HEK293 (cell line): ENCODE results near the gene BIVM.

Source experiments
- CTCF ChIA-PET: fragments of 350-600 bp; formaldehyde crosslinking; extraction: SDS; loops from one replicate; lab custom pipeline; 2021; ENCODE audit warnings: antibody characterized with exemption; lab: Yijun Ruan, JAX
- POLR2A ChIA-PET: fragments of 300-600 bp; formaldehyde crosslinking; extraction: SDS; loops from one replicate; lab custom pipeline; 2020; ENCODE audit warnings: antibody characterized with exemption, inconsistent platforms; lab: Yijun Ruan, JAX
- H3K27ac ChIP-seq: fragments of 200-500 bp; sonication (Bioruptor generic); 2 replicates; pipeline ENCODE4 v1.5.1; 2014; ENCODE audit warnings: low read depth, low read length, control low read depth, inconsistent platforms; ENCODE audit errors: extremely low read depth
- H3K36me3 ChIP-seq, 2 experiments: fragments of 200-500 bp in 1 of 2; sonication (Bioruptor generic) in 1 of 2; 1 replicate in 1 of 2; 2 replicates in 1 of 2; pipeline ENCODE4 v1.5.1; 2014 to 2017; ENCODE audit warnings: inconsistent platforms in 2 of 2, low read length in 2 of 2; ENCODE audit not compliant: control insufficient read depth in 2 of 2, insufficient read depth in 1 of 2
- H3K4me1 ChIP-seq: fragments of 200-500 bp; sonication (Bioruptor generic); 2 replicates; pipeline ENCODE4 v1.5.1; 2014; ENCODE audit warnings: mild to moderate bottlenecking, low read length, inconsistent platforms; ENCODE audit not compliant: control insufficient read depth, insufficient read depth
- H3K4me3 ChIP-seq: 2 replicates; pipeline ENCODE4 v1.5.1; 2011; ENCODE audit warnings: low read depth, mild to moderate bottlenecking, control low read depth, low read length, moderate library complexity
- H3K9me3 ChIP-seq: fragments of 200-500 bp; sonication (Bioruptor generic); 2 replicates; pipeline ENCODE4 v1.5.1; 2014; ENCODE audit warnings: low read depth, low read length, inconsistent platforms; ENCODE audit not compliant: control insufficient read depth, insufficient read depth
- EGR2 ChIP-seq: fragments of 450-650 bp; formaldehyde crosslinking; IDR thresholded peaks from 2 replicates; pipeline ENCODE4 v1.5.1; 2016; ENCODE audit warnings: low read depth, missing biosample characterization, missing genetic modification characterization
- GLIS2 ChIP-seq: fragments of 450-650 bp; formaldehyde crosslinking; IDR thresholded peaks from 2 replicates; pipeline ENCODE4 v1.5.1; 2016; ENCODE audit warnings: missing biosample characterization, missing genetic modification characterization
- KLF10 ChIP-seq: fragments of 450-650 bp; IDR thresholded peaks from 2 replicates; pipeline ENCODE4 v1.5.1; 2018; ENCODE audit warnings: missing biosample characterization, mild to moderate bottlenecking, missing genetic modification characterization
- KLF7 ChIP-seq: fragments of 450-650 bp; formaldehyde crosslinking; IDR thresholded peaks from 2 replicates; pipeline ENCODE4 v1.5.1; 2016; ENCODE audit warnings: missing biosample characterization, missing genetic modification characterization, borderline replicate concordance
- MZF1 ChIP-seq: fragments of 450-650 bp; formaldehyde crosslinking; IDR thresholded peaks from 2 replicates; pipeline ENCODE4 v1.5.1; 2017; ENCODE audit warnings: missing biosample characterization, missing genetic modification characterization, borderline replicate concordance
- YY2 ChIP-seq: fragments of 450-650 bp; formaldehyde crosslinking; IDR thresholded peaks from 2 replicates; pipeline ENCODE4 v1.5.1; 2016; ENCODE audit warnings: missing biosample characterization, missing genetic modification characterization
- ZBTB8A ChIP-seq: fragments of 450-650 bp; formaldehyde crosslinking; IDR thresholded peaks from 2 replicates; pipeline ENCODE4 v1.5.1; 2016; ENCODE audit warnings: missing biosample characterization, missing genetic modification characterization
- ZNF174 ChIP-seq: fragments of 450-650 bp; formaldehyde crosslinking; IDR thresholded peaks from 2 replicates; pipeline ENCODE4 v1.5.0; 2017; ENCODE audit warnings: missing biosample characterization, mild to moderate bottlenecking, missing genetic modification characterization
- ZNF175 ChIP-seq: fragments of 450-650 bp; formaldehyde crosslinking; IDR thresholded peaks from 2 replicates; pipeline ENCODE4 v1.5.1; 2016; ENCODE audit warnings: missing biosample characterization, missing genetic modification characterization
- ZNF202 ChIP-seq: fragments of 450-650 bp; formaldehyde crosslinking; IDR thresholded peaks from 2 replicates; pipeline ENCODE4 v1.5.1; 2016; ENCODE audit warnings: missing biosample characterization, missing genetic modification characterization, borderline replicate concordance
- ZNF214 ChIP-seq: fragments of 450-650 bp; formaldehyde crosslinking; IDR thresholded peaks from 2 replicates; pipeline ENCODE4 v1.5.1; 2017; ENCODE audit warnings: missing biosample characterization, mild to moderate bottlenecking, missing genetic modification characterization, borderline replicate concordance
- ZNF324 ChIP-seq: fragments of 450-650 bp; formaldehyde crosslinking; IDR thresholded peaks from 2 replicates; pipeline ENCODE4 v1.5.1; 2016; ENCODE audit warnings: missing biosample characterization, missing genetic modification characterization
- ZNF341 ChIP-seq: fragments of 450-650 bp; formaldehyde crosslinking; IDR thresholded peaks from 2 replicates; pipeline ENCODE4; 2016; ENCODE audit warnings: low read depth, missing biosample characterization, missing genetic modification characterization
- ZNF416 ChIP-seq: fragments of 450-650 bp; formaldehyde crosslinking; IDR thresholded peaks from 2 replicates; pipeline ENCODE4 v1.5.1; 2016; ENCODE audit warnings: missing biosample characterization, missing genetic modification characterization
- ZNF610 ChIP-seq: fragments of 450-650 bp; formaldehyde crosslinking; IDR thresholded peaks from 2 replicates; pipeline ENCODE4 v1.5.1; 2016; ENCODE audit warnings: missing biosample characterization, missing genetic modification characterization, borderline replicate concordance
- ZNF623 ChIP-seq: fragments of 450-650 bp; formaldehyde crosslinking; IDR thresholded peaks from 2 replicates; pipeline ENCODE4 v1.5.1; 2016; ENCODE audit warnings: missing biosample characterization, missing genetic modification characterization
- TF ChIP-seq, protein P1 (sequence below): fragments of 450-650 bp; formaldehyde crosslinking; IDR thresholded peaks from 2 replicates; pipeline ENCODE4 v1.5.1; 2016; ENCODE audit warnings: missing biosample characterization, missing genetic modification characterization
- TF ChIP-seq, protein P2 (sequence below): fragments of 450-650 bp; formaldehyde crosslinking; IDR thresholded peaks from 2 replicates; pipeline ENCODE4 v1.5.1; 2017; ENCODE audit warnings: missing biosample characterization, missing genetic modification characterization
- TF ChIP-seq, protein P3 (sequence below): fragments of 450-650 bp; formaldehyde crosslinking; IDR thresholded peaks from 2 replicates; pipeline ENCODE4 v1.5.1; 2016; ENCODE audit warnings: missing biosample characterization, missing genetic modification characterization

BIVM gene

DNA sequence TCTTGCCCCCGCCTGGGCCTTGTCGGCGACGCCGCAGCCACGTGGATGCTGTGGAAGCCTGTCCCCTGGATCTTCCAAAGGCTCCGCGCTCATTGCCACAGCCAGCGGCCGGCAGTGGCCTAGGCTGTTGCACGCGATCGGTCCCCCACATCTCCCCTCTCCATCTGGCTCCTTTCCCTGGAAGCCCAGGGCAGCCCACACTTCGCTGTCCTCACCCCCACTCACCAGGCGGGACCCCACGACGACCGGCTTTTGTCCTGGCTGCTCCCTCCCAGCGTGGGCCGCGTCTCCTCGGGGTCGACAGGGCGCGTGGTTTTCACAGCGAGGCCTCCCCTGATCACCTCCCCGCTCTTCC lies 24.7 kb upstream of the BIVM start:
- H3K4me3 ChIP-seq: no peak overlapping the region; the same call in 1 of the 2 replicates

DNA sequence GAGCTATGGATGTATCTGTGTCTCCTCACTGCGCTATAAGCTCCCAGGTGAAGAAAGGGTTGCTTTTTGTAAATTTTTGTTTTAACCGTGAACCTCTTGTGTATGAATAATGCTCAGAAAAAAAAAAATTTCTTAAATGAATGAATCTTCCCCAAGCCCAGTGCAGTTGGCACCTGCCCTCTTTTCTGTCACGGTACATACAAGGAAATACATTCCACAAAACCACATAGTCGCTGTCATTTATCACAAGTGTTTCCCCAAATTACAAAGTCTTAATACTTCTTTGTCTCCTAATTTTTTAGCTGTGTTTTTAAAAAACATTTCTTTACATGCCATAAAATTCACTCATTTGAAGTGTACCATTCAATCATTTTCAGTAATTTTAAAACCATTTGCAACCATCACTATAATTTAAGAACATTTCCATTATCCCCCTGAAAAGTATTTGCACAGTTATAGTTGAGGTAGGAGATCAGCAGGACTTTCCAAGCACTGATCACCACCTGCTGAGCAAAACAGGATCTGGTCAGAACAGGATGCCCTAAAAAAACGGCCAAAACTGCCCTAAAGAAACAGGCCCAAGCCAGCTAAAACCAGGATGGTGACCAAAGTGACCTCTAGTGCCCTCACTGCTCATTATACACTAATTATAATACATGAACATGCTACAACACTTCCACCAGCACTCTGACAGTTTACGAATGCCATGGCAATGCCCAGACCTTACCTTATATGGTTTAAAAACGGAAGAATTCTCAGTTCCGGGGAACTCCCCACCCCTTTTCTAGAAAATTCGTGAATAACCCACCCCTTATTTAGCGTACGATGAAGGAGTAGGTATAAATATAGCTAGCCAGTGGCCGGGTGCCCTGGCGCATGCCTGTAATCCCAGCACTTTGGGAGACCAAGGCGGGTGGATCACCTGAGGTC lies 24.1 kb upstream of the BIVM start:
- TF ChIP-seq, protein P1, sequence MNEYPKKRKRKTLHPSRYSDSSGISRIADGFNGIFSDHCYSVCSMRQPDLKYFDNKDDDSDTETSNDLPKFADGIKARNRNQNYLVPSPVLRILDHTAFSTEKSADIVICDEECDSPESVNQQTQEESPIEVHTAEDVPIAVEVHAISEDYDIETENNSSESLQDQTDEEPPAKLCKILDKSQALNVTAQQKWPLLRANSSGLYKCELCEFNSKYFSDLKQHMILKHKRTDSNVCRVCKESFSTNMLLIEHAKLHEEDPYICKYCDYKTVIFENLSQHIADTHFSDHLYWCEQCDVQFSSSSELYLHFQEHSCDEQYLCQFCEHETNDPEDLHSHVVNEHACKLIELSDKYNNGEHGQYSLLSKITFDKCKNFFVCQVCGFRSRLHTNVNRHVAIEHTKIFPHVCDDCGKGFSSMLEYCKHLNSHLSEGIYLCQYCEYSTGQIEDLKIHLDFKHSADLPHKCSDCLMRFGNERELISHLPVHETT (tag by site-specific recombination): no peak
- TF ChIP-seq ZBTB8A (tag by site-specific recombination): no peak
- TF ChIP-seq, protein P2, sequence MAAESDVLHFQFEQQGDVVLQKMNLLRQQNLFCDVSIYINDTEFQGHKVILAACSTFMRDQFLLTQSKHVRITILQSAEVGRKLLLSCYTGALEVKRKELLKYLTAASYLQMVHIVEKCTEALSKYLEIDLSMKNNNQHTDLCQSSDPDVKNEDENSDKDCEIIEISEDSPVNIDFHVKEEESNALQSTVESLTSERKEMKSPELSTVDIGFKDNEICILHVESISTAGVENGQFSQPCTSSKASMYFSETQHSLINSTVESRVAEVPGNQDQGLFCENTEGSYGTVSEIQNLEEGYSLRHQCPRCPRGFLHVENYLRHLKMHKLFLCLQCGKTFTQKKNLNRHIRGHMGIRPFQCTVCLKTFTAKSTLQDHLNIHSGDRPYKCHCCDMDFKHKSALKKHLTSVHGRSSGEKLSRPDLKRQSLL (tag by site-specific recombination): no peak
- no peak for TF ChIP-seq KLF7 (tag by site-specific recombination)
- TF ChIP-seq ZNF623 (tag by site-specific recombination): no peak
- no peak for TF ChIP-seq EGR2 (tag by site-specific recombination)
- TF ChIP-seq ZNF416: no peak
- TF ChIP-seq ZNF214: no peak
- no peak for TF ChIP-seq KLF10 (tag by site-specific recombination)
- no peak for TF ChIP-seq ZNF174
- TF ChIP-seq ZNF610 (tag by site-specific recombination): no peak
- TF ChIP-seq YY2: no peak
- no peak for TF ChIP-seq ZNF324 (tag by site-specific recombination)
- TF ChIP-seq, protein P3, sequence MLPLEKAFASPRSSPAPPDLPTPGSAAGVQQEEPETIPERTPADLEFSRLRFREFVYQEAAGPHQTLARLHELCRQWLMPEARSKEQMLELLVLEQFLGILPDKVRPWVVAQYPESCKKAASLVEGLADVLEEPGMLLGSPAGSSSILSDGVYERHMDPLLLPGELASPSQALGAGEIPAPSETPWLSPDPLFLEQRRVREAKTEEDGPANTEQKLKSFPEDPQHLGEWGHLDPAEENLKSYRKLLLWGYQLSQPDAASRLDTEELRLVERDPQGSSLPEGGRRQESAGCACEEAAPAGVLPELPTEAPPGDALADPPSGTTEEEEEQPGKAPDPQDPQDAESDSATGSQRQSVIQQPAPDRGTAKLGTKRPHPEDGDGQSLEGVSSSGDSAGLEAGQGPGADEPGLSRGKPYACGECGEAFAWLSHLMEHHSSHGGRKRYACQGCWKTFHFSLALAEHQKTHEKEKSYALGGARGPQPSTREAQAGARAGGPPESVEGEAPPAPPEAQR: no peak
- no peak for TF ChIP-seq MZF1
- no peak for TF ChIP-seq GLIS2
- TF ChIP-seq, all 188 proteins: peak for 0
- Histone ChIP-seq H3K9me3 (no peaks in the 10 kb centered on the region), H3K4me3 (no peak overlapping the region), H3K4me1 (peaks cover 3% of the 10 kb centered on the region; the same call in 1 of the 2 replicates), H3K36me3 (no peaks in the 10 kb centered on the region), H3K27ac (no peak overlapping the region)
- CTCF ChIA-PET: interaction anchor here (1.2 kb wide), 1 partner anchor 25 kb away, joined by 3 read pairs; no protein-coding TSS in a partner anchor
- POLR2A ChIA-PET: interaction anchor here (2.0 to 2.1 kb wide), 2 partner anchors 71 to 178 kb away, joined by 12 to 19 read pairs; partner anchors contain the start of genes ERCC5 and TPP2

More for the DNA sequence above, 24.7 kb upstream of the BIVM start:
- POLR2A ChIA-PET: interaction anchor here (0.6 to 2.1 kb wide), 10 partner anchors 25 to 179 kb away, joined by 3 to 19 read pairs (median 4); partner anchors contain the start of genes BIVM, ERCC5, POGLUT2 and TPP2
- peaks cover 3% of the 10 kb centered on the region; the same call in 1 of the 2 replicates for H3K4me1 ChIP-seq
- CTCF ChIA-PET: interaction anchor here (0.6 to 1.2 kb wide), 2 partner anchors 26 to 142 kb away, joined by 3 read pairs; no protein-coding TSS in a partner anchor
- no peaks in the 10 kb centered on the region for H3K9me3 ChIP-seq
- no peaks in the 10 kb centered on the region for H3K36me3 ChIP-seq
- TF ChIP-seq ZNF175 (tag by site-specific recombination) (no peak), ZNF341 (tag by site-specific recombination) (0 out of 2 replicates have a peak, but pooled peaks have one; percentile 8), ZNF202 (tag by site-specific recombination) (peak; percentile 41; the same call in 1 of the 2 replicates)
- no peak overlapping the region; the same call in 1 of the 2 replicates for H3K27ac ChIP-seq
